Testis (tissue), 3 donors: ENCODE results near the gene SKI. TPM values are rescaled to one million over a fixed set of nuclear protein-coding genes. Genes with fewer than 3 reads are reported as not detected.

Experiments used
- DNase-seq: peaks from one replicate; pipeline ENCODE4 v3.0.0-alpha.2; 2019
- H3K27ac ChIP-seq, 2 donors: fragments of 200-600 bp; sonication (generic); one replicate each; pipeline ENCODE4 v1.5.1; 2019
- H3K27me3 ChIP-seq: fragments of 200-600 bp; sonication (generic); one replicate; pipeline ENCODE4 v1.5.1; 2019
- H3K36me3 ChIP-seq: fragments of 200-600 bp; sonication (generic); one replicate; pipeline ENCODE4 v1.5.1; 2017; ENCODE audit warnings: low read depth; ENCODE audit errors: missing control alignments
- H3K4me1 ChIP-seq: fragments of 200-600 bp; sonication (generic); one replicate; pipeline ENCODE4 v1.5.1; 2019
- H3K4me3 ChIP-seq, 2 donors: fragments of 200-600 bp; sonication (generic); one replicate each; pipeline ENCODE4 v1.5.1; 2017 to 2019
- H3K9me3 ChIP-seq: fragments of 200-600 bp; sonication (generic); one replicate; pipeline ENCODE4 v1.5.1; 2017
- CTCF ChIP-seq, 3 experiments: fragments of 450-650 bp in 2 of 3; fragments of 200-600 bp in 1 of 3; sonication (generic) in 1 of 3; IDR thresholded peaks; one replicate each; pipeline ENCODE4 v1.5.1; 2016 to 2019; ENCODE audit warnings: antibody characterized with exemption in 3 of 3, mild to moderate bottlenecking in 2 of 3, moderate library complexity in 1 of 3
- POLR2A ChIP-seq: fragments of 450-650 bp; IDR thresholded peaks from one replicate; pipeline ENCODE4 v1.6.1; 2017; ENCODE audit warnings: antibody characterized with exemption, mild to moderate bottlenecking, moderate library complexity
- WGBS, 2 donors: methylation state at CpG; one replicate each; pipeline ENCODE4 v1.1.5; 2018; 5-methylcytosine and 5-hydroxymethylcytosine counted together
- intact Hi-C: fragments of 100-400 bp; cut with DNase I; formaldehyde crosslinking; loops from one replicate; pipeline ENCODE4 v1.15.1; 2023; ENCODE audit warnings: low total_unique reads
- polyA plus RNA-seq: library from polyadenylated mRNA; stranded (reverse); fragments of 350-450 nt; fragmentation: Illumina TruSeq; extraction: RNeasy Lipid Tissue Mini Kit (QIAGEN cat#74804); gene quantifications from one replicate; pipeline ENCODE4 v1.2.3, GENCODE V29; 2014; ENCODE audit warnings: low read depth, low replicate concordance; ENCODE audit not compliant: insufficient read depth
- total RNA-seq, 2 donors: library from RNA; depleted of rRNA; stranded (reverse); fragments of >200 nt; gene quantifications; one replicate each; pipeline ENCODE4 v1.2.3, GENCODE V29; 2016

Gene SKI
- total and polyA plus RNA-seq, 3 donors from 2014 or later = 40.2 to 87.1 (median 85.7) TPM

DNA sequence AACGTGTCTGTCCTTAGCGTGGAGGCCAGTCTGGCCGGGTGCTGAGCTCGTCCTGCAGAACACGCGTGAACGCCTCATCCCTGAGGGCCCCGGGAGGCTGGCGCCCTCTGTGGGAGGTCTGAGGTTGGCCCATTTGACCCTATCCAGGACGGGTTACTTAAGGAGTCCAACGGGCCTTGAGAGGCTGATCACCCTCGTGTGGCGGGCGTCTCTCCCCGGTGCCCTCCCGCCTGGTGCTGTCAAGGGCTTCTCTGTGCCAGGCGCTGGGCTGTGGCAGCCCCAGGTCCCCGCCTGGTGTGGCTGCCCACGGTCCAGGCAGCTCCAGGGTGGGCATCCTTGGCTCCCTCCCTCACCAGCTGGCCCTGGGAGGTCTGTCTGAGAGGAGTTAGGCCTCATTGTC, 9.7 kb downstream of the SKI start:
- no peak overlapping the region for H3K4me3 ChIP-seq
- TF ChIP-seq POLR2A = no peak
- peak in 1 of 3 experiments; percentile 15 for TF ChIP-seq CTCF (IDR thresholded peaks at IDR 0.05)
- intact Hi-C loops = no loop called here
- H3K27ac ChIP-seq = peak overlapping the region; percentile 48 to 83
- H3K36me3 ChIP-seq = no peaks in the 10 kb centered on the region
- no peaks in the 10 kb centered on the region for H3K9me3 ChIP-seq
- peak; percentile 63 for DNase-seq
- peaks cover 81% of the 10 kb centered on the region for H3K4me1 ChIP-seq
- no peaks in the 10 kb centered on the region for H3K27me3 ChIP-seq
- 33 to 44% methylated on average over 6 to 16 of the region's 19 CpGs for WGBS, 2 donors

DNA sequence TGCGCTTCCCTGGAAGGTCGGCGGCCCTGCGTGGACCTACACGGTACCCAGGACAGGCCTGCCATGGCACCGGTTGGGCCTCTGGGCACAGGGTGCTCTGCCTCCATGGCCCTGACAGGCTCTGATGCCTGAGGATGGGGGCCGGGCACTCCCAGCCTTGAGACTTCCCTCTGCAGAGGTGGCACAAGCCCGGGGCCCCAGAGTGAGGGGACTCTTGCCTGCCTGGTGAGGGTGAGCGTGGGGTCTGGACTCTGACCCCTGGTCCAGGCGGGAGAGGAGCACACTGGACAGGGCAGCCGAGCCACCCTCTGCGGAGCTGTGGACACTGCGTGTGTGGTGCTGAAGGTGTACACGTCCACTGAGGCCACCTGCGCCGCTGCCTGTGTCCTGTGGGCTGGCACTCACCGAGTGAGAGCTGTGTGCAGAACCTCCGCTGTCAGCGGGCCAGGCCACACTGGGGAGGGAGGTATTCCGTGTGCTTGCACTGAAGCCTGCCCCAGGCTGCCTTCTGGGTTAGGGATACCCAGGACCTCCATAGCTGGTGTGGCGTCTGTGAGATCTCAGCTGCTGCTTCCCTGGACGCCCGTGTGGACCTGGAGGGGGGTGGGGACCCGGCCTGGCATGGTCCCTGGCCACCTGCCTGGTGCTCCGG, 10.4 kb downstream of the SKI start:
- DNase-seq = no peak
- peak overlapping the region; percentile 48 to 83 for H3K27ac ChIP-seq
- TF ChIP-seq POLR2A = no peak
- no peak for TF ChIP-seq CTCF (IDR thresholded peaks at IDR 0.05)
- intact Hi-C loops = no loop called here
- H3K27me3 ChIP-seq = no peaks in the 10 kb centered on the region
- peaks cover 74% of the 10 kb centered on the region for H3K4me1 ChIP-seq
- 71 to 82% methylated on average over 22 to 25 of the region's 25 CpGs for WGBS, 2 donors
- H3K36me3 ChIP-seq = no peaks in the 10 kb centered on the region
- no peak overlapping the region for H3K4me3 ChIP-seq
- no peaks in the 10 kb centered on the region for H3K9me3 ChIP-seq

GRCh38 chr1:2239013-2239370, 10.9 kb downstream of the SKI start:
- intact Hi-C loops = no loop called here
- no peak for DNase-seq
- no peaks in the 10 kb centered on the region for H3K27me3 ChIP-seq
- TF ChIP-seq POLR2A = no peak
- TF ChIP-seq CTCF (IDR thresholded peaks at IDR 0.05) = no peak
- peaks cover 69% of the 10 kb centered on the region for H3K4me1 ChIP-seq
- no peaks in the 10 kb centered on the region for H3K9me3 ChIP-seq
- no peak overlapping the region for H3K4me3 ChIP-seq
- H3K27ac ChIP-seq = peak overlapping the region in 1 of 2 donors; percentile 19
- no peaks in the 10 kb centered on the region for H3K36me3 ChIP-seq
- WGBS, 2 donors = 89 to 91% methylated on average over 6 of the region's 6 CpGs

DNA sequence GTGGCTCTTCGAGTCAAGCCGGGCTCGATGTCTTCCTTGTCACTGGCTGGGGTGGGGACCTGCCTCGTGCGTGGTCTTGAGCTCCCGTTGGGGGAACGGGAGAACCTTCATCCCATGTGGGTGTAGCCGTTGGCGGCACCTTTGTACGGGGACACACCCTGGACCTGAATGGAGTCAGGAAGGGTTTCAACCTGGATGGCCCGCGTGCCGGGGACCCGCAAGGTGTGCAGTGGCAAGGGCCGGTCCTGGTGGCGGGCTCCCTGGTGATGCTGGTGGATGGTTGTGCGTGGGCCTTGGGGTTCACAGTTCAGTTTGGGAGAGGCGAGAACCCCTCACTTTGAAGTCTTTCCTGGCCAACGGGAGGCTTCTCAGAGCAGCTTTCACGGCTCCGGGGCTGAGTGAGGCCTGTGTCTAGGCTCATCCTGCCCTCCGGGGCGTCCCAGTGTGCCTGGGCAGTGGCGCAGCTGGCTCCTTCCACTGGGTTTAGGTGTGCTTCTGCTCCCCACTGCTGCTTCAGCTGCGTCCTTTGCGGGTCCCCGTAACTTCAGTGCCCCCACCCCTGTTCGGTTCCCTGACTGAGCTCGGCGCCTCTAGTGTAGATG, 11.4 kb downstream of the SKI start:
- Histone ChIP-seq H3K4me1 (peaks cover 64% of the 10 kb centered on the region), H3K36me3 (no peaks in the 10 kb centered on the region), H3K4me3 (no peak overlapping the region), H3K9me3 (no peaks in the 10 kb centered on the region), H3K27me3 (no peaks in the 10 kb centered on the region), H3K27ac (peak overlapping the region in 1 of 2 donors; percentile 21)
- TF ChIP-seq POLR2A (no peak), CTCF (IDR thresholded peaks at IDR 0.05) (no peak)
- intact Hi-C loops = no loop called here
- 87 to 90% methylated on average over 30 of the region's 30 CpGs for WGBS, 2 donors
- no peak for DNase-seq
